GM21526 (cell line): ENCODE measurements around the gene SDC1.
A peak's percentile ranks its signal among the peaks of the same experiment; 100 is the strongest.

ENCODE experiments used
- ATAC-seq: cut with Tn5 transposase; IDR thresholded peaks from one replicate; pipeline ENCODE4 v1.9.1; 2021; ENCODE audit warnings: moderate library complexity; ENCODE audit not compliant: unreplicated experiment, low FRiP score

Gene SDC1

DNA sequence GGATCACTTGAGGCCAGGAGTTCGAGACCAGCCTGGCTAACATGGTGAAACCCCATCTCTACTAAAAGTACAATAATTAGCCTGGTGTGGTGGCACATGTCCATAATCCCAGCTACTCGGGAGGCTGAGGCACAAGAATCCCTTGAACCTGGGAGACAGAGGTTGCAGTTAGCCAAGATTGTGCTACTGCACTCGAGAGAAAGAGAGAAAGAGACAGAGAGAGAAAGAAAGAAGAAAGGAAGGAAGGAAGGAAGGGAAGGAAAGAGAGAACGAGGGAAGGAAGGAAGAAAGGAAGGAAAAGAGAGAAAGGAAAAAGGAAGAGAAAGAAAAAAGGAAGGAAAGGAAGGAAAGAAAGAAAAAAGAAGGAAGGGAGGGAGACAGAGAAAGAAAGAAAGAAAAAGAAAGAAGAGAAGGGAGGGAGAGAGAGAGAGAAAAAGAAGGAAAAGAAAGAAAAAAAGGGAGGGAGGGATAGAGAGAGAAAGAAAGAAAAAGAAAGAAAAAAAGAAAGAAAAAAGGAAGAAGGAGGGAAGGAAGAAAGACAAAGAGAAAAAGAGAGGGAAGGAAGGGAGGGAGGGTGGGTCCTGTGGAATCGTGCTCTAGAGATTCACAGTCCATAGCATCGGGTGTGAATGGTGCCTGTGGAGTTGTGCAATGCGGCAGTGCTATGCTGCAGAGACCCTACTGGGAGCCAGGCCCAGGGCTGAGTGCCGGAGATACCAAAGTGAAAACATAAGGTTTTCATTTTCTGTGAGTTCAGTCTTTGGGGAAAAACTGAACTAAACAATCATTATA, 4.6 kb upstream of the SDC1 start:
- ATAC-seq: no peak

DNA sequence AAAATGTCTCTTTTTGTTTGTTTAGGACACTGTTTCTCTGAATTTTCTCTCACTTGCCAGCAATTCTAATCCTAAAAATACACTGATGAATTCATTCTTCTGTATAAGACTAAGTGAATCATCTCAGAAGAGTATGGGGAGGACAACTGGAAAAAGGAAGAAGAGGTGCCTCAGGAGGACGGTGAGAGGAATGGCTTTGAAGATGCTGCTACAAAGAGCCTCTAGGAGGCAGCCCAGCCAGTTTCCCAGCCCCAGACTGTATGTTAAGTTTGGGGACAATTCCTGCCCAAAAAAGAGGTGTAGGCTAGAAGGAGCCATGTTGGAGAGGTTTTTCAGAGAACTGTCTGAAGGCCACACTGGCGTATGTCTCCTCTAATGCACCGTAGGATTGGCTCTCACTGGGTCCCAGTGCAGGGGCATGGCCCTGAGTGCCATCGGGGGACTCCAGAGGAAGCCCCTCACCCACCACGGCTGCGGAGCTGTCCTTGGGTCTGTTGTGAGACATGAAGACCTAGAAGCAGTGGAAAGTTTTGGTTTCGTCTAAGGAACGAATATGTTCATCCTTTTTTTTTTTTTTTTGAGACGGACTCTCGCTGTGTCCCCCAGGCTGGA, 3.1 kb upstream of the SDC1 start:
- no peak for ATAC-seq

DNA sequence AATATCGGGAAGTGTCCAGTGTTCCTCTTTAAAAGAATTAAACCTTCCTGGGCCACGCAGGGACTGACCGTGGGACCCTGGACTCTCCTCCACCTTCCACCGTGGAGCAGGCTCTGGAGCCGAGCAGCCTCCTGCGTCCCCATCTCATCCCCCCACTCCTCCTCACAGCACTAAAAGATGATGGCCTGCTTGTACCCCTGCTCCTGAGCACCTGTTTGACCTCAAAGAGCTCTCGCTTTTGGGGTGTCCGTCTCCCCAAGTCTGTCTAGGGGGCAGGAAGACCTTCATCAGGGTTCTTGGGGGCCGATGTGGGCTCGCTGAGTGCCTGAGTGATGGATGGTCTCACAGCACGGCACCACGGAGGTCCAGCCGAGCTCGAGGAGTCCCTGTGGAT, 1.2 kb upstream of the SDC1 start:
- ATAC-seq: no peak

DNA sequence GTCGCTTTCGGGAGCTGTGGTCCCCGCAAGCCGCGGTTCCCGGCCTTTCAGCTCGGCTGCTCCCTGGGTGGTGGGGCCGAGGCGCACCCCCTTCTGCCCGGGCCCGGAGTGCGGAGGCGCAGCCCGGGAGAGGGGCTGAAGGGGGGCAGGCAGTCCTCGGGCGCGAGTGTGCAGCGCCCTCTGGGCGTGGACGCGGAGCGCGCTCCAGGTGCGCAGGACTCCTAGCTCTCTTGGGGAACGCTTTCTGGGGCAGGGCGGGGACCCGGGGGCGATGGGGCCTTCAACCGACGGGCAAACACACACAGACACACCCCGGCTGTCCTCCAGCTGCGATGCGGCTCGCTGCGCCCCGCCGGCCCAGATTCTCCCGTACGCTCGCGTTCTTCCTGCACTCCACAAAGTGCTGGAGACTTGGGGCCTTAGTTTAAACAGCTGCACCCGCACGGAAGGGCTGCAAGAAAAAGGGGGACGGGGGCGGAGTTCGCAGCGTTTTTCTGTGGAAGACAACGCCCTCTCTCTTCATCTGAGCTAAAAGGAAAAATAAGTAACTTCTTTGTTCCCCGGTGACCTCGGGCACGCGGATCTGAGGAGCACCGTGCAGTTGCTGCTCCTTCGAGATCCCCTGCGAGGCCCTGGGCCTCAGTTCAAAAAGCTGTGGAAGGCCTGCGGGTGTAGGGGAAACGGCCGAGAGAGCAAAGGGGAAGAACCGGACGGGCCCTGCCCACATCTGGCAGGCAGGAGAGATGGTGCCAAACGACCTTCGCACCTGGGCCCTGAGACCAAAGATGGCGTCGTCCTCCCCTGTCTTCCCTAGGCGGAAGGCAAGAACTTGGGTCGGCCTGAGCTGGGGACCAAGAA, 593 bp upstream of the SDC1 start:
- peak; percentile 72 for ATAC-seq

DNA sequence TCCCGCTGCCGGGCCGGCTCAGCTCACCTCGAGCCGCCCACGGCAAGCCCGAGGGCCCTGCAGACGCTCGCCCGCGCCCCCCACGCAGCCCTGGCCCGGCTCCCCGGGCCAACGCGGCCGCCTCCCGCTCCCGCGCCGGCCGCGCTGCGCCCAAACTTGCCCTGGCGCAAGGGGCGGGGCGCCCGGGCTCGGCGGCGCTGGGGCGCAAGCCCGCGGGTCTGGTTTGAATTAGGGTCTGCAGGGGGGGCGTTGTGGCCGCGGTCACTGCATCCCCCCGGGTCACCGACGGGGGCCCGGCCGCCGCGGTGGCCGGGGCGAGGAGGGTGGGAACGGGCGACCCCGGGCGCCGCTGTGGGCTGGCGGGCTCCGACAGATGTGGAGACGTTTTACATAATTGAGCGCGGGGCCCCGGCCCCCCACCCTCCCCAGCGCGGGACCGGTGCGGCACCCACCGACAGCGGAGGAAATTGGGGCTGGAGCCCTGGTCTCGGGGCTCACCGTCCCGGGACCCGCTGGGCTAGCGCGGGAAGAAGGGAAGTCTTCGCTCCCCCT, 690 bp downstream of the SDC1 start:
- ATAC-seq: peak; percentile 31

DNA sequence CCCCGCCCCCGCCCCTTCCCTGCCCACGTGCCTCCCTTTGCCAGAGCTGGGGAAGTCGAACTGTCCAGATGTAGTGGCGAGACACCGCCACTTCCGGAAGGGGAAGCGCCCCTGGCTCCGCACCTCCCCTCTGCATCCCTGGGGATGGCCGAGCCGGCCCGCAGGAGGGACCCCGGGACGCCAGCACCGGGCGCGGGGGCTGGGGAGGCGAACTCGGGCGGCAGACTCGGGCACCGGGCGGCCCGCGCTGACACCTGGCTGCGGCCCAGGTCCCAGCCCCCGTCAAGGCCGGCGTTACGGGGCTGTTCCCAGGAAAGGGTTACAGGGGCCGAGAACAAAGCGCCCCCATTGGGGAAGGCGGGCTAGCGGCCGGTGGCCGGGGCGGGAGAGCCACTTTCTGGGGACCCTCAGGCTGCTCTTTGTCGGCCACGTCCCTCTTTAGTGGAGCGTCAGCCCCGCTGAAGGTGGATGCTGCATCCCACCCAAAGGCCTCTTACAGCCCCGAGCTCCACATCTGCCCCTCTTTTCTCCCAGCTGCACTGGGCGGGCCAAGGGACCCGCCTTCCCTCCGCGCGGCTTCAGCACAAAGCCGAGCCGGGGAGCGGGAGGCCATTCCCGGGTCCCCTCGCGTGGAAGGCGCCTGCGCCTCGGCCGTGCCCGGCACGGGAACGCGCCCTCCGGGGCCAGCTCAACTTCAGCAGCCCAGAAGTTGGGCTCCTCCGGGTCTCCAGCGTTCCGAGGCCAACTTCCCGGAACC, 1.3 kb downstream of the SDC1 start:
- ATAC-seq: peak; percentile 26

DNA sequence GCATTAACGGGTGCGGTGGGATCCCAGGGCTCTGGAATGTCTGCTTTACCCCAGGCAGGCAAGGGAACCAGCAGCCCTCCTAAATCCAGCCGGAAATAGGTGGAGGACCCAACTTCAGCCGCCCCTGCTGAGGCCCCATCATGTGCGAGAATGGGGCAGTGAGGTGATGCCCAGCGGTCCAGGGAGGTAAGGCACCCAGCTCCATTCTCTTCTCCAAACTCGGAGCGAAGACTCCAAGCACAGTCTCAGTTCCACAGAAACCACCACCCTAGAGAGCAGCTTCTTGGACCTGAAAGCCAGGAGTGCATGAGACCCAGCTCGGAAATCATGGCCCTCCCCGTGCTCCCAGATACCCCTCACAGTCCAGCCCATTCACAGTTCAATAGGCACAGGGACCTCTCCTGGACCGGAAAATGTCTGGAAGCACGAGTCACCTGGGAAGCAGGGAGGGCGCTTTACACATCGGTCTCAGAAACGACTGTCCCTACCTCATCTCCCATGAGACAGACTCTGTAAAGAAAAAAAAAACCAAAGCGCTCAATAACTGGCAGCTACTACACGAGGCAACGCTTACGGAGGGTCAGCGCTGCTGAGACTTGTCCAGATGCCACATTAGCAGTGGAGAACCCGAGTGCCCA, 2.0 kb downstream of the SDC1 start:
- no peak for ATAC-seq

DNA sequence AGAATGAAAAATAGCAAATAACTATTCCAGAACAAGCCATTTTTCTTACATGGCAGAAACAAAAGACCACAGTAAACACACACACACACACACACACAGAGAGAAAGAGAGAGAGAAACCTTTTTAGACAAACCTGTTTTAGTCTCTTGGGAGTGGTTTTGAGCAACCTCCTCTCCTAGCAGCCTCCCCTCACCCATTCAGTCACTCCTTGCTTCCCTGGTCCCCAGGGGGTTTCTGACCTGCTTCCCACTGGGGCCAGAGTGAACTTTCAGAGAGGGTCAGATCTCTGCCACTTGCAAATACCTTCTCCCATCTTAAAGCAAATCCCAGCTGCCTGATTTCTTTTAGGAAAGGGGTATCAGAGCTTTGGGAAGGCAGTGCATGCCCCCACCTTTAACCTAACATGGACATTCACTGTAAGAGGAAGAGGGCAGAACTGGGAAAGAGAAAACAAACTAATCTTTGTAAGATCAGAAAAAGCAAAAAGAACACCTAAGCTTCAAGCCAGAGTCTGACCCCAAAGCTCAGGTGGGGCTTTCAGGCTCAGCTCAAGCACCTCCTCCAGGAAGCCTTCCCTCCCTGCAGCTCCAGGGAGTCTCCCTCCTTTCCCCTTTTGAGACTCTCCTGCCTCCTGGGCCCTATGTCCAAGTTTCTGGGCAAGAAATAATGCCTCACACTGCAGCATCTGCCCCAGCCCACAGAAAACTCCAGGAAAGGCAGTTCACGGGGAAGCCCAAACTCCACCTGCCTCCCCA, 2.7 kb downstream of the SDC1 start:
- ATAC-seq: no peak

DNA sequence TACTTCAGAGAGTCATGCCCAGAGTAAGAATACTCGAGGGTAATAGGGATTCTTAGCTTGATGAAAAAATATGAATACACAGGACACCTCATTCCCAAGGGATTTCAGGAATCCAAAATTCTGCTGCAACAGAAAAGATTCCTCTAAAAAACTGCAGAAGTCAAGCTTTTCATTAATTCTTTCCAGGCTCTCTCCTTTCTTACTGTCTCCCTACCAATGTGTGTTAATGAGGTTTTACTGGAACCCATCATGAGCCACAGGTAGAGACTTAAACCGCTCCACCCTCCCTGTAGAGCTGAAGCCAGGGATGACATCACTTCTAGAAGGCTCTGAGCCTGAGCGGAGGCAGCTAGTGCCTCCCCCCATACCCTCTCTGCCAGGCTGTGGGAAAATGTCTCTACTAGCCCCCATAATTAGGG, 3.4 kb downstream of the SDC1 start:
- ATAC-seq: no peak

DNA sequence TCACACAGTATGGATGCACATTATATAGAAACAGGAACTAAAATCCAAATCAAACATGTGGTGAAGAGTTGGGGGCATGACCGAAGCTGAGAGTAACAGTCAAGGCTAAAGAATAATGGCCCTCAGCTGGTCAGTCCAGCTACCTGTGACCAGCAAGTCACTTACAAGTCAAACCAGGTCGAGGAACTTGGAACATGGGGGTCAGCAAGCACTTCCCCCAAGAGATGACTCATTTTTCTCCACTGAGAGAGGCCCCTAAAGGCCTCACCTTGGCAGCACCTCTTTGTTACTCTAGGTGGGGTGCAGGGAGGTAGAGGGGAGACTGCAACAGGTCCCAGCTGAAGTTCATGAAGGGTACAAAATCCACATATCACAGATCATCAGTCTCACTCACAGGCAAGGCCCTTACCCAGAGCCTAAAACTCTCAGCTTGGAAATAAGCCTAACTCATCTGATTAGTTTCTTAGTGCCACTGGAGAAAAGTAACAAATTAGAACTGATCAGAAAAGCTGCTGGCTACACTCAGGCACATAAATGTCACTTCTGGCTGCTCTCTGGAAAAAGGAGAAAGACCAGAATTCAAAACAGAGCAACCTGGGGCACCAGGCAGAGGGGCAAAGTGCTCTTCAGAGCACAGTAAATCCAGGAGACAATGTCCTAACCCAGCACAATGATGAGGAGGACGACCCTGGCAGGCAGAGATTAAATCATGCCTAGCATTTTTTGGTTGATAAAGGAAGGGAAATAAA, 4.0 kb downstream of the SDC1 start:
- ATAC-seq: no peak

DNA sequence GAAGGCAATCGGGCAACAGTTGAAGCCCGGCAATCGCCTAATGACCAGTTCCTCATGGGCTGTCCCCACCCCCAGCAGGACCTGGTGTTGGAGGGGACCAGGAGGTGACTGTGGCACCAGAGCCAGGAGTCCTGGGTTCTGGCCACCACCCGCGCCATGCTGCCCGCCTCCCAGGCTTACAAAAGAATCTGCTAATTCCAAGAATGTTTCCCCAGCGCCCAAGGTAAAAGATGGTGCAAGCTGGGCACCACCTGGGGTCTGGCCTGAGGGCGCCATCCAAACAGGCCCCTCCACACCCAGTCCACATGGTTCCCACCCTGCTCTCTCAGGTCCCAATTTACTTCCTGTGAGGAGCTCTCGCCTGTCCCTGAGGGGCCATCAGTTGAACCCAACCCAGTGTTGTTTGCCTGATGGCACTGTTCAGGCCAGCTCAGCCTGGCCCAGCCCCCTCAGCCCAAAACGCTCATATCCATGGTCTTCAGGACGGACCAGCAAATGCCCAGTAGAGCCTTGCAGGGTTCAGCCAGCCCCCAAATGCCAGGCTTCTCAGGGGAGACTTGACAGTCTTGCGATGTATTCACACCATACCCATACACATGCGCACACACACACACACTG, 5.1 kb downstream of the SDC1 start:
- no peak for ATAC-seq

DNA sequence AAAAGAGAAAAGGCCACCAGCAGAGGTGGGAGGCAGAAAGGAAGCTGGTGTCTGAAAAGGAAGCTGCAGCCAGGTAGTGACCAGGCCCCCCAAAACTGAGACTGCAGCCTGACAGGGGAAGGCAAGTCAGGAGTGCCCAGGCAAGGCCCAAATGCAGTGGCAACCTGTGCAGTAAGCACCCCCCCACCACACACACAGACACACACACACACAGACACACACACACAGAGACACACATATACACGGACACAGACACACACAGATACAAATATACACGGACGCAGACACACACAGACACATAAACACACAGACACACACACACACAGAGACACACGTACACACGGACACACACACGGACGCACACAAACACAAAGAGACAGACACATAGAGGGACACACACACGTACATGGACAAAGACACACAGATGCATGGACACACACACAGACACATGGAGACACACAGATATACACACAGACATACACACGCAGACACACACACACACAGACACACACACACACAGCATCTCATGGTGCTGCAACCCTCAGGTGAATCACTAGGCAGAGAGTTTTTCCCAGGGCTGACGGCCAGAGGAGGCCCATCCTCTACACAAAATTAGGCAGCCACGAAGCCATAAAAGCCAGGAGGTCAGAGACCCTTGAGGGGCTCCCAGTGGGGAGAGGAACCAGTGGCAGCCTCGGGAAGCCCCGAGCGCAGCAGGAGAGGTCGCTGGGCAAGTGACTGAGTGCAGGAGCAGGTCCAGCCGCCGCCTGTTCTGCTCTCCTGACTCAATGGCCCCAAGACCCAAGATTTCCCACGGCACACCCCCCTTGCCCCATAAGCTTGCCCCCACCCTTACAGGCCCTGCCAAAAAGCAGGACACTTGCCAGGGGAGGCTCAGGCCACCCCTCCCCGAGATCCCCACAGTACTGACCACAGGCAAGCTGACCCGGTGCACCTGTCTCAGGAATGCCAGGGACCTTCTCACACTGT, 6.3 kb downstream of the SDC1 start:
- no peak for ATAC-seq

DNA sequence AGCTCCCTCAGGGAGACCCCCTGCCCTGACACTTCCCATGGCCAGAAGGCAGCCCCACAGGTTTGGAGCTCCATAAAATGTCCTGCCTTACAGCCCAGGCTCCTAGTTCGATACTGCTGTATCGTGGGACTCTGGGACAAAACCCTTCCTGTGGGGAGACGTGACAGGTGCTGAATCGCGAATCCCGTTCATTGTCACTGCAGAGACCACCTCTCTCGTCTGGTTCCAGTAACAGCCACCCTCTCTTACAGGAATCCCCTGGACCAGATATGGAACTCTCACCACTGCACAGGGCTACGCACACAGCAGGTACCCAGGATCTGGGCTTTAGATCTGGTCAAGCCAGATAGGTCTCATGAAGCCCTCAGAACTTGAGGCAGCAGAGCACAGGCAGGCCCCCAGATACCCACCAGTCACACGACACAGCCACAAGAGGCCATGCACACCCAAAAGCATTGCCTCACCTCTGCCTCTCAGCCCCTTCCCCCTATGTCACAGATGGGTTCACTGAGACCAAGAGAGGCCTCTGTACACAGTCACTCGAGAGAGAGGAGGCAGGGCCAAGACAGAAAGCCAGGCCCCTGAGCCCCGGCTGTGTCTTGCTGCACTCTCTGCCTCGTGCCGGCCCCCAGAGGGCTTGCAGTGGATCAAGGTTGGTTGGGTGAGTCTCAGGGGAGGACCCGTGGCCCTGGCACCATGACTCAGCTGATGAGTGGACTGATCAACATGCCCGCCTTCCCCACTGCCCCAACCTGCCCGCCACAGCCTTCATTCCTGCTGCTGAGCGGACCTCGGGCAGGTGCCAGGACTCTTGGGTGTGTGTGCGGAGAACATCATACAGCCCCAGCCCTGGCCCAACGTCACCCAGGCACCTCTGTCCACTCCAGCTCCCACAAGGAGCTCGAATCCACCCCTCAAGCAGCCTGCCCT, 7.6 kb downstream of the SDC1 start:
- ATAC-seq: no peak

DNA sequence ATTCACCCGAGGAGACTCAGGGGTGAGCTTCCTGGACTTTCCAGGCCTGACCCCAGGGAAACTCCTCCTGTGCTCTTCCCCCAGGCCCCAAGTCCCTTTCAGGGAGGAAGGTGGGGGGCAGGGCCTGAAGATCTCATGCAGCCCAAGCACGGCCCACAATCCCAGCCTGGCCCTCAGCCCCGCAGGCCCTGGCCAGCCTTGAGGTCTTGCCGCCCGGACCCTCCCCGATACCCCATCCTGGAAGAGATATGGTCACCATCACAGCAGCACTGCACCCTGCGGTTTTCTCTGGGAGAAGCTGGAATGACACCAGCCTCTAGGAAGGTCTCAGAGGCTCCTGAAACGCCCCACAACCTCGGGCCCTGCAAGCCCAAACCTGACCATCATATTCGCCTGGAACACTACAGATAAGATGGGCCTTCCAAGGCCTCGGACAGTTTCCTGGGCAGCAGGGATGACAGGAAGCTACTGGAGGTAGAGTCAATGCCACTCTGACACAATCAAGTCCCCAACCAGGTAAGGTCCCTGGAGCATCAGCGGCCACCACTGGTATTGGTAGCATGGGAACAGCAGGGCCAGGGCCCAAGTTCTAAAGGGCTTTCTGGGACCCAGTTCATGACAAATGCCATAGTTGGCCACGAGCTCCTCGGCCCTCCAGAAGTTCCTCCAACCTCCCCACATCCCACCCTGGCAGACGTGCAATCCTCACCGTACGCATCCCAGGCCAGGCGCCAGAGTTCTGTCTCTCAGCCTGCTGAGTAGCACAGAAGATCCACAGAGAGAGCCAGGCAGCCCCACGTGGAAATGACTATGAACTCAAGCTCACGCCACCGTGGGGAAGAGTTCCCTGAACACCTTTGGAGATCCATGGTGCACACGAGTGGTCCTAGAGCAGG, 8.6 kb downstream of the SDC1 start:
- no peak for ATAC-seq
